ENCODE measurements around the gene SART1.

The SART1 gene

DNA sequence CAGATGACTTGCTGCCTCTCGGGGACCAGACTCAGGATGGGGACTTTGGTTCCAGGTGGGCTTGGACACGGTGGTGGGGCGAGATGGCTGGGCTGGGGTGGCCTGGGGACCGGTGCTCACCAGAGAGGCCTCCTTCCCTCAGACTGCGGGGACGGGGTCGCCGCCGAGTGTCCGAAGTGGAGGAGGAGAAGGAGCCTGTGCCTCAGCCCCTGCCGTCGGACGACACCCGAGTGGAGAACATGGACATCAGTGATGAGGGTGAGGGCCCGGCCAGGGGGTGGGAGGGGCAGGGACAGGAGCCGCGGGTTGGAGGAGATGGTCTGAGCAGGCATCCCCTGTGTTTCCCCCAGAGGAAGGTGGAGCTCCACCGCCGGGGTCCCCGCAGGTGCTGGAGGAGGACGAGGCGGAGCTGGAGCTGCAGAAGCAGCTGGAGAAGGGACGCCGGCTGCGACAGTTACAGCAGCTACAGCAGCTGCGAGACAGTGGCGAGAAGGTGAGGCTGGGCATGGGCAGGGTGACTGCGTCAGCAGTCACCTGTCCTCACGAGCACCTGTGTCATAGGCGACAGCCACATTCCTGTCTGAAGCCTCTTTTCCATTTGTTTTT is 5.9 kb downstream of the SART1 start:
- no peak for DNase-seq

DNA sequence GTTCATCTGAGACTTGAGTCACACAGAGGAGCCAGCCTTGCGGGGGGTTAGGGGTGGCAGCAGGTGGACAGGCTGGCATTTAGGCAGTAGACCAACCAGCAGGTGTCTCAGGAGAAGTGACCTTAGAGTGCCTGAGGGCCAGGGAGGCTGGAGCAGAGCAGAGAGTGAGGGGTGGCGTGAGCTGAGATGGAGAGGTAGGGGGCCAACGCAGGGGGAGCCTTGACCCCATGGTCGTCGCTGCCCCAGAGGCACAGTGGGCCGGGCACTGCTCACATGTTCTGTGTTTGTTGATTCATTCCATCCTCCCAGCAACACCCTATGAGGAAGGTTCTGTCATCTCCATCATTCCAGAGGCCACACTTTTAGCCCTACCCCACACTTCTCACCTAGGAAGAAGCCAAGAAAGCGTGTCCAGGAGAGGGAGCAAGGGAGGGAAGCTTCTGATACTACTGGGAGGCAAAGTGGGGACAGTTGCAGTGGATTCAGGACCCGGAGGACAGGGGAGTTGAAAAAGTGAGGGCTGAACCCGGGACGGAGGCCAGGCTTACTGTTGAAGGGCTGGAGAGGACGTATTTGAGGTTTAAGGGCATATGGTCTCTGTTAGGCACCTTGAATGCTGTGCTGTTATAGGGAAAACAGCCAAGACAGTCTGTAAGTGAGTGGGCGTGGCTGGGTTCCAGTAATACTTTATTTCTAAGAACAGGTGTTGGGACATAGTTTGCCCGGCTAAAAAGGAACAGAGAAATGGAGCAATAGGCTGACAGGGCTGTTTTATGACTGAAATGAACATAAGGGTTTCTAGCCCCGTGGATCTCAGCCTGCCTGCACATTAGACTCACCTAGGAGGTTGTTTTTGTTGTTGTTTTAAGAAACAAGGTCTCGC is 7.3 kb downstream of the SART1 start:
- no peak for DNase-seq

GRCh38 chr11:65972116-65972515 is 10.6 kb downstream of the SART1 start:
- no peak for DNase-seq

GRCh38 chr11:65973439-65974110 is 12.0 kb downstream of the SART1 start:
- DNase-seq, result no peak

DNA sequence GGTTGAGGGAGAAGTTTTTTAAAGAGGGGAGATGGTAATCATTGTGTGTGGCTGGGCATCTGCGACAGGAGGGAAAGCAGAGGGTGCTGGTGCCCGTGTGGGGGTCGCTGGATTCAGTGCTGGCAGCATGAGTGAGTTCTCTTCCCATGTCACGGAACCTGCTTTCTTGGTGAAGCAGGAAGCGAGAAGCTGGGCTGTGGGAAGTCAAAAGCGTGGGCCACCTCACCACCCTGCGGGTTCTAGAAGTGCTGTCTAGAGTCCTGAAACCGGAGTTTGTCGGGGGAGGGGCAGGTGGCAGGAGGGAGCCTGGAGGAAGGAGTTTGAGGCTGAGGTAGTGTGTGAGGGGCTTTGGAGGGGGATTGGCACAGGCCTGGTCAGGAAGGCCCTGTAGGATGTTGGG is 14.2 kb downstream of the SART1 start:
- DNase-seq, result no peak

DNA sequence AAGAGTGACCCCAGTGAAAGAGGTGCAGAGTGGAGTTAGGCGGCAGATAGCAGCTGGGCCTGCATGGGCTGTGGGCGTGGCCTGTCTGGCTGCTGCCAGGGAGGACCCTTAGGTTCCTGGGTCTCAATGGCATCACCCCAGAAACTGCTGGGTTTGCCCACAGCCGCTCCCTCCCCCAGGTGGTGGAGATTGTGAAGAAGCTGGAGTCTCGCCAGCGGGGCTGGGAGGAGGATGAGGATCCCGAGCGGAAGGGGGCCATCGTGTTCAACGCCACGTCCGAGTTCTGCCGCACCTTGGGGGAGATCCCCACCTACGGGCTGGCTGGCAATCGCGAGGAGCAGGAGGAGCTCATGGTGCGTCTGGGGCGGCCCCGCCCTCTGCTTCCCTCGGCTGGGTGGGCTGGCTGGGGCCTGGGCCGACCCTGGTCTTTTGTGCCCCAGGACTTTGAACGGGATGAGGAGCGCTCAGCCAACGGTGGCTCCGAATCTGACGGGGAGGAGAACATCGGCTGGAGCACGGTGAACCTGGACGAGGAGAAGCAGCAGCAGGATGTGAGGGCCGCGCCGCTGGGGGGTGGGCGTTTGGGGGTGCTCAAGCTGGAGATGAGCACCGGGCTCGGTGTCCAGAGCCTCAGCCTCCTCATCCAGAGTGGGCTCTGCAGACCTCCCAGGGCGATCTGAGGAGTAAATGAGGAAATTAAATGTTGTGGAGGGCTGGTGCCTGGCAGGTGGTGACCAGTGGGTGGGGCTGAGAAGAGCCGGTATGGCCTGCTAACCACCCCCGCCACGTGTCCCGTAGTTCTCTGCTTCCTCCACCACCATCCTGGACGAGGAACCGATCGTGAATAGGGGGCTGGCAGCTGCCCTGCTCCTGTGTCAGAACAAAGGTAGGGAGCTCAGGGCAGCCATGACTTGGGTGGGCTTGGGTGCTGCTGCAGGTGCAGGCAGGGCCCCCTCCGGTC is 15.0 kb downstream of the SART1 start:
- no peak for DNase-seq

DNA sequence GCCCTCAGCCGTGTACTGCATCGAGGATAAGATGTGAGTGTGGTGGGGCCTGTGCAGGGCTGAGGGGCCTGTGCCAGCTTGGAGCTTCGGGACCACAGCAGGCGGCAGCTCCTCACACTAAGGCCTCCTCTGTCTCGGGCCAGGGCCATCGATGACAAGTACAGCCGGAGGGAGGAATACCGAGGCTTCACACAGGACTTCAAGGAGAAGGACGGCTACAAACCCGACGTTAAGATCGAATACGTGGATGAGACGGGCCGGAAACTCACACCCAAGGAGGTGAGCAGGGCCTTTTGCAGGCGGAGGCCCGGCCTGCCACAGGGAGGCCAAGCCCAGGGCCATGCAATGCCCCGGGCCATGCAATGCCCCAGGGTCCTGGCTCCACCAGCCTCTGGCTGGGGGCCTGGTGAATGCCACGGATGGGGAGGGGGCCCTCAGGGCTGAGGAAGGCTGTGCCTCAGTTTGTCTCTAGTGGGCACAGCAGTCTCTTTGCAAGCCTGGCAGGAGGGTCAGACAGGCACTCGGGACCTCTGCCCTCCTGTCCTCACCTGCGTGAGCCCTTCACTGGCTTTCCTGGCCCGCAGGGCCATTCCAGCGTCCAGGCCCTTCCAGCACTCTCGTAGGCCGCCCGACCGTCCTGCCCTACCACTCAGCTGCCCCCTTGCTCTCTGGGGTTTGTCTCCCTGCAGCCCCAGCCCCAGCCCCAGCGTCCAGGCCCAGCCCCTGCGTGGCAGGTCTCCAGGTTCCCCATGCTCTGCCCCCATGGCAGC is 16.3 kb downstream of the SART1 start:
- DNase-seq, result no peak

DNA sequence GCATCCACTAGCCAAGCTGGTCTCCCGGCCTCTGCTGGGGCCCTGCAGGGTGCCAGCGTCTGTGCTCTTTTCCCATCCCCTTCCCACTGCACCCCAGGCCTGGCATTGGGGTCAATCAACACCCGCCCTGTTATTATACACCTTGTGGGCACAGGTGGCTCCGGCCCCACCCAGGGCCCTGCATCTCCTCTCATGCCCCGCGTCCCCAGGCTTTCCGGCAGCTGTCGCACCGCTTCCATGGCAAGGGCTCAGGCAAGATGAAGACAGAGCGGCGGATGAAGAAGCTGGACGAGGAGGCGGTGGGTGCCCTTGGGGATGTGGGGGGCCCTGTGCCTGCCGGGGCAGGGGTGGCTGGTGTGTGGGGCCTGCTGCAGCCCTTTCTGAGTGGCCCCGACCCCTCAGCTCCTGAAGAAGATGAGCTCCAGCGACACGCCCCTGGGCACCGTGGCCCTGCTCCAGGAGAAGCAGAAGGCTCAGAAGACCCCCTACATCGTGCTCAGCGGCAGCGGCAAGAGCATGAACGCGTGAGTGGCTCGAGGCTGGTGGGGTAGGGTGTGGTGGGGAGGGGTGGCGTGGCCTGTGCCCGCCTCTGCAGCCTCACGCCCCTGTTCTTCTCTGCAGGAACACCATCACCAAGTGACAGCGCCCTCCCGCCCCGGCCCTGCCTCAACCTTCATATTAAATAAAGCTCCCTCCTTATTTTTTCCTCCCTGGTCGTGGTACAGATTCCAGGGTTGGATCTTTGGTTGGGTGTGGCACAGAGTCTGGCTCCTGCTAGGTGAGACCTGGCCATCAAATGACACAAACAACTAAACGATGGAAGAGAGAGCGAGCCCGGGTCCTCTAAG is 17.1 kb downstream of the SART1 start:
- no peak for DNase-seq

GRCh38 chr11:65979261-65979759 is 17.8 kb downstream of the SART1 start:
- DNase-seq, result no peak

DNA sequence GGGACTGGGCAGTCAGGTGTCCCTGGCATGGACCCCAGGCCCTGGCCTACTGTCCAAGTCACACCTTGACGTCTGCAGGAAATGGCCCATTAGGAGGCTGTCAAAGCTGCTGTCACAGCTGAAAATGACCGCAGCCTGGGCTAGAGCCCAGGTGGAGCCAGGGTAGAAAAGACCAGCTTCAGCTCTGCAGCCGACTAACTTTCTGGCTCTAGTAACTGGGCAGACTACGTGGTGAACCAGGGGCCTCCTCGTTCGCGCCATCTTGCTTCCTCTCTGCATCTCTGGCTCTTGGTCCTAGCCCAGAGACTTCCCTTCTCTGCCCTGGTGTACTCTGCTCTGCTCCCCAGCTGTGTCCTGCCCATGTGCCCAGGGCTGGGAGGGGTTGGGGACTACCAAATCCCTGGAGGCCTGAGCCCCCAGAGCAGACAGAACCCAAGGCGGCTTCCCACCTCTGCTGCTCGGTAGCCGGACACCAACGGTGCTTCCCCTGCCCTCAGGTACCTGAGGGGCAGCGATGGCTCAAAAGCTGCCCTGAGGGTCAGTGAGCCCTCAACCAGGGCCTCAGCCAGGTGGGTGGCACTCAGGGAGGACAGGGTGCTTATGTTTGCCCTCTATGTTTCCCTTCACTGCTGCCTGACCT is 19.7 kb downstream of the SART1 start:
- DNase-seq, result no peak

DNA sequence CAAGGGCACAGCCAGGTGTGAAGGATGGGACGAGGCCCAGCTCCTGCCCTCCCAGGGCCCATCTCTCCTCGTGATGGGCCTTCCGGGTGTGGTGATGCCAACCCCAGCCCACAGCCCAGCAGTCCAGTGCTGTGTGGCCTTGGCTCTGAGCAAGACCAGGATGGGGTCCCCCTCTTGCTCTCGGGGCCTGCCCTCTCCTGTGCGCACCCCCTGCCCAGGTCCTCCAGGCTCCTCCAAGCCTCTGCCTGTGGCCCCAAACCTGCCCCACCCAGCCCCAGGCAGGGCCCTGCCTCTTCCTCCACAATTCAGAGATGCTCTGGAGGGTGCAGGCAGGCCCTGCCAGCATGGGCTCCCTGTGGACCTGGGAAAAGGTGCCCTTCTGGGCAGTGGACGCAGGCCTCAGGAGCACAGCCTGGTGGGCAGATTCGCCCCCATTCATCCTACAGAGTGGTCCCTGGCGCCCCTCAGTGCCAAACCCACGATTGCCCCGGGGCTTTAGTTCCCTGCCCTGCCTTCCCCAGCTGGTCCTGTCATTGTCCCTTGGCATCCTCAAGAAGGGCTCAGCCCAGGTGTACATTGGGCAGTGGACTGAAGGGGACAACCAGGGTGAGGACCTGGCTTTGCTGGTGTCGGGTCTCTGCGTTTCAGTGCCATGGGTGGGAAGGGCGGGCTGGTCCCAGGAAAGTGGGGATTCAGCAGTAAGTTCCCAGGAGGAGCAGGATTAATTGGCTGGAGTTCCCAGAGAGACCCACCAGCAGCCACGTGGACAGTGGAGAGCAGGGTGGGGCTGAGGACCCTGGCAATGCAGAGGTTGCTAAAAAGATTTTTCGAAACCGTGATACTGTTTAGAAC is 20.7 kb downstream of the SART1 start:
- no peak for DNase-seq

DNA sequence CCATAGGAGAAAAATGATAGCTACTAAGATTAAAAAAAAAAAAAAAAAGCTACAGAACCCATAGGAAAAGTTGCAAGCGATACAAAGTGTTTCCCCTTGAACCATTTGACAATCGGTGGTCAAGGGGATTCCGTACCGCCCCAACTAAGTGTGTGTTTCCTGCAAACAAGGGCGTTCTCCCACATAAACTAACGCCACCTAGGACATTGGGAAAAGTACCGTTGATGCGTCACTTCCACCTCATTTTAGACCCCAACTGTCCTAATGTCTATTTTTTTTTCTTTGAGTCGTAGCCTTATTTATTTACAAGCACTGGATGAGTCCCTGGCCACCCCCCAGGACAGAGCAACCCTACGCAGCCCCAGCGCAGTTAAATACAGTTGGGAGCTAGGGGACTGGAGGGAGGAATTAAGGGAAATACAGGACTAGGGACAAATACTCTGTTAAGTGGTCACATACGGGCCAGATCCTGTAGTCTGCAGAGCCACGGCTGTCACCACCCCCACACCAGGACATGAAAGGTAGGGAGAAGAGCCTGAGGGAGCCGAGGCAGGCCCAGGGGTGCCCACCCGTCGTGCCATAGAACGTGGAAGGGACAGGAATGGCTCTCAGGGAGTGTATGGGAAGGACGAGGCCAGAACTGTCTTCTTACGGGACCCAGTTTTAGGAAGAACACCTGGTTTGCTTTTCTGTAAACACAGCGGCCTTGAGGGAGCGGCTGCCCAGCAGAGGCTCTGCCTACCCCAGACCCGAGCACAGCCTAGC is 21.5 kb downstream of the SART1 start:
- no peak for DNase-seq

- DNase-seq, result no peak
These were observed 22.1 kb downstream of the SART1 start for GRCh38 chr11:65983589-65983987.

DNA sequence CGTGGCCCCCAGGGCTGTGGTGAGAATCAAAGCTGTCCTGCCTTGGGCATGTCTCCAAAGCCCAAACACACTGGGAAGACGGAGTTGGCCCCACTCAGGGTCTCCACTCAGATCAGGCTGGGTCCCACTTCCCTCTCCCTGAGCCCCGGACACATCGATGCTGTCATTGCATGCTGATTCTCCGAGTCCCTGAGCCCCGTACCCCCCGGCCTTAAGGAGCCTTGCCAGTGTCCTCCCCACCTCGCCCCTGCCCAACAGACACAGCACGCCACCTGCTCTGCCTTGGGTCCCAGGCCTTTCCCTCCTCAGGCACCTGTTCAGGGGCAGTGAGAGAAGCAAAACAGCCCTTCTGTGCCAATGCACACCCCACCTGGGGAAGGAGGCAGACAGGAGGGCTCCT is 25.8 kb downstream of the SART1 start:
- DNase-seq, result no peak

DNA sequence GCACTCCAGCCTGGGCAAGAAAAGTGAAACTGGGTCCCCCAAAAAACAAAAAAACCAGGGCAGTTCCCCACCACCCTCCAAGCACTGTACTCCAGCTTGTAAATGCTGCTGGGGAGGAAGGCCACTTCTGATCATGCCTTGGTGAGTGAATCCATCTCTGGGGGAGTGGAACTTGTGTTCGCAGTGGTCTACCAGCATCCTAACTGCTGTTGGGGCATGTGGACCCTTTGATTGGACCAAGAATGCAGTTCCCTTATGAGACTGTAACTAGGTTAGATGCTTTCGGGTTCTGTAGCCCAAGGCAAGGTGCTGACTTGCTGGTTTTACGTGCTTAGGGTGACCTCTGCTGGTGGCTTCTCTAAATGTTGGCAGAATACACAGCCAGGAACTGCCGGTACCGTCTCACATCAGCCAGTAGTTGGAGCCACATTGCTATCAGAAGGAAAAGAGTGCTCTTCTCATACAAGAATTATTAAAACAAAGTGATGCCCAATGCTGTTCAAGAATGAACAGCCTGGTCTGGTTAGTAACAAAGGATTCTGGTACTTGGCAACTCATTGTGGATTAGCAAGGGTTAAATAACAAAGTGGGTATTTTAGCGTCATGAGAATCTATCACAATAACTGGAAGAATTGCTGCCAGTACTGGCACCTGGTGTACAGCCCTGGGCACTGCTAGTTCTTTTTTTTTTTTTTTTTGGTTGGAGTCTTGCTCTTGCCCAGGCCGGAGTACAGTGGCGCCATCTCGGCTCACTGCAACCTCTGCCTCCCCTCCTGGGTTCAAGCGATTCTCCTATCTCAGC is 27.5 kb downstream of the SART1 start:
- DNase-seq, result peak; percentile 90

DNA sequence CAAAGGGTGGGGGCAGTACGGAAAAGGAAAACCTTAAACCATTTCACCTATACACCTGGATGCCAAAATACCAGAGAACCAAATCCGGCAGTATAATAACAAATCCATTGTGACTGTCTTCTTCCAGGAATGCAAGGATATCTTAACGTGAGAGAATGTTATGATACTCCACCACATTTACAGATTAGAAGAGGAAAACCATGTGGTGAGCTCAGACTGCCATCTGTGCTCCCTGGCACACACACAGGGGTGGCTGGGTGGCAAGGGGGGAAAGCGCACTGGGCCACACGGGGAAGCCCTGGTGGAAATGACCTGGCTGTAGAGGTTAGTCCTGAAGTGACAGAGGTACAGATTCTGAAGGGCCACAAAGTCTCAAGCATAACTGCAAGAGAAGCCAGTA is 30.5 kb downstream of the SART1 start:
- no peak for DNase-seq

GRCh38 chr11:65997286-65997685 is 35.8 kb downstream of the SART1 start:
- DNase-seq, result no peak

Measured in activated T-cell treated with anti-CD3 and anti-CD28 coated beads for 4 hours (primary cell).